Endothelial cell of umbilical vein (primary cell): ENCODE data around the gene MYOG.

Experiments
- EZH2 ChIP-seq: IDR thresholded peaks from 2 replicates; pipeline ENCODE4 v1.6.1; 2012; ENCODE audit warnings: borderline replicate concordance, low read depth, mild to moderate bottlenecking, moderate library complexity, low read length, inconsistent platforms; ENCODE audit not compliant: severe bottlenecking
- GATA2 ChIP-seq: IDR thresholded peaks from 2 replicates; pipeline ENCODE4 v1.7.0; 2011; ENCODE audit warnings: low read depth, mild to moderate bottlenecking, moderate library complexity, mixed read lengths, low read length; ENCODE audit not compliant: insufficient read length, insufficient read depth
- MAX ChIP-seq: IDR thresholded peaks from 2 replicates; pipeline ENCODE4 v1.6.1; 2011; ENCODE audit not compliant: insufficient read depth, insufficient read length
- MYC ChIP-seq: IDR thresholded peaks from one replicate; pipeline ENCODE4 v1.6.1; 2011; ENCODE audit warnings: mild to moderate bottlenecking, low read depth, low read length
- POLR2A ChIP-seq: IDR thresholded peaks from 2 replicates; pipeline ENCODE4 v1.6.1; 2012; ENCODE audit warnings: low read depth, mild to moderate bottlenecking, control low read depth, low read length
- POLR2AphosphoS5 ChIP-seq: IDR thresholded peaks from 2 replicates; pipeline ENCODE4 v1.6.1; 2012; ENCODE audit warnings: low read depth, mild to moderate bottlenecking, control low read depth, low read length, moderate library complexity; ENCODE audit not compliant: insufficient read depth
- TF ChIP-seq, protein P1 (sequence below), 2 donors: IDR thresholded peaks; 1 replicate in 1 of 2; 2 replicates in 1 of 2; pipeline ENCODE4 v1.5.1; 2011; ENCODE audit warnings: low read length in 2 of 2, mild to moderate bottlenecking in 2 of 2, moderate library complexity in 2 of 2, control low read depth in 1 of 2, inconsistent platforms in 1 of 2, low read depth in 1 of 2; ENCODE audit not compliant: insufficient read depth in 1 of 2; ENCODE audit errors: extremely low read depth in 1 of 2

GRCh38 chr1:203075236-203076030 is 10.4 kb downstream of the MYOG start:
- TF ChIP-seq POLR2A (no peak), EZH2 (peak; percentile 90), GATA2 (no peak), MAX (no peak), MYC (no peak), POLR2AphosphoS5 (no peak)
- TF ChIP-seq, protein P1, sequence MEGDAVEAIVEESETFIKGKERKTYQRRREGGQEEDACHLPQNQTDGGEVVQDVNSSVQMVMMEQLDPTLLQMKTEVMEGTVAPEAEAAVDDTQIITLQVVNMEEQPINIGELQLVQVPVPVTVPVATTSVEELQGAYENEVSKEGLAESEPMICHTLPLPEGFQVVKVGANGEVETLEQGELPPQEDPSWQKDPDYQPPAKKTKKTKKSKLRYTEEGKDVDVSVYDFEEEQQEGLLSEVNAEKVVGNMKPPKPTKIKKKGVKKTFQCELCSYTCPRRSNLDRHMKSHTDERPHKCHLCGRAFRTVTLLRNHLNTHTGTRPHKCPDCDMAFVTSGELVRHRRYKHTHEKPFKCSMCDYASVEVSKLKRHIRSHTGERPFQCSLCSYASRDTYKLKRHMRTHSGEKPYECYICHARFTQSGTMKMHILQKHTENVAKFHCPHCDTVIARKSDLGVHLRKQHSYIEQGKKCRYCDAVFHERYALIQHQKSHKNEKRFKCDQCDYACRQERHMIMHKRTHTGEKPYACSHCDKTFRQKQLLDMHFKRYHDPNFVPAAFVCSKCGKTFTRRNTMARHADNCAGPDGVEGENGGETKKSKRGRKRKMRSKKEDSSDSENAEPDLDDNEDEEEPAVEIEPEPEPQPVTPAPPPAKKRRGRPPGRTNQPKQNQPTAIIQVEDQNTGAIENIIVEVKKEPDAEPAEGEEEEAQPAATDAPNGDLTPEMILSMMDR (IDR thresholded peaks at IDR 0.05; ENCODE audit: extremely low read depth in 1 of 2, insufficient read depth in 1 of 2, low read depth in 1 of 2, low read length in 2 of 2), result no peak
